ENCODE measurements around the gene IFNG.

Gene IFNG

GRCh38 chr12:68166317-68166831 lies 6.8 kb upstream of the IFNG start:
- no peak for DNase-seq

DNA sequence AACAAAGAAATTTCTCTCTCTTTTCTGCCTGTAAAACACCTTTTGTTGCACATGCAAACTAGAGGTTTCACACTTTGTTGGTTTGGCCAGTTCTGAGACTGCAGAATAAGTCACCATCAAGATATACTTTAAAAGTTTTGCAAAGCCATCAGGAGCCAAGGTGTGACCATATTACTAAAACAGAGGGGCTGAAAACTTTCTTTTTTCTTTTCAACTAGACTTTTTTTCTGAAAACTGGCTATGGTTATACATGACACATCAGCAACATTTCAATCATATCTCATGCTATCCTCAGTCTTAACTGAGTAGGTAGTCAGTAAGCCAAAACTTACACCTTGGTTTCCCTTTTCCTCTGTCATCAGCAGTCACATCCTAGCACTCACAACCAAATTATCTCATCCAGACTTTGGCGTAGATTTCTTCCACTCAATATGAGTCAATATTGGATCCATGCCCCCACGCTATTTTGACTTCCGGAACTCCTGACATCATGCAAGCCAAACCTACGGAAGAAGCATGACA lies 4.1 kb upstream of the IFNG start:
- no peak for DNase-seq

GRCh38 chr12:68162374-68162773 lies 2.8 kb upstream of the IFNG start:
- no peak for DNase-seq

DNA sequence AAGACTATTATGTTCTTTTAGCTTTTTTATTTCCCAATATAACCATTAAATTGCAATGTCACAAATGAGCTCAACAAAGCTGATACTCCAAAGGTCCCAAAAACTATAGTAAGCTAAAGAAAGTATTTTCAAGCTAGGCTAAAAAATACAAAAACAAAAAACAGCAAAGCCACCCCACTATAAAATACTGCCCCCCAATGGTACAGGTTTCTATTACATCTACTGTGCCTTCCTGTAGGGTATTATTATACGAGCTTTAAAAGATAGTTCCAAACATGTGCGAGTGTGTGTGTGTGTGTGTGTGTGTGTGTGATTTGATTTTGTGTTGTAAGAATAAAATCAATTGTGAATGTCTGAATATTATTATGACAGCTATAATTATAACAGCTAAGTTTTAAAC lies 1.1 kb downstream of the IFNG start:
- no peak for DNase-seq

DNA sequence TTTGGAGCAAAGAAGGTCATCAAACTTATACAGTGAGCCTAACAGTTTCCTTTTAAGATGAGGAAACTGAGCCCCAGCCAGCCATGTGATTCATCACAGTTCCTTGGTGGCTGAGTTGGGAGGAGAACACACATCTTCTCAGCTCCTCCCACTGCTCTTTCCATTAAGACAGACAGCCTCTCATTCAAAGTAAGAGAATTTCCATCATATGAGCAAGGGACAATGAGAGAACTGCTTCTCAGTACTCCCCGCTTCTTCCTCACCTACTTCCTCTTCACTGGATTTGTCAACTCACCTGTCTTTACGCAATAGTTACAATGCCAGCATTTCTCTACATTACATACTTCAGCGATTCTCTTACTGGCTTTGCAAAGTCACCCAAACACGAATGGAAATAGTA lies 2.2 kb downstream of the IFNG start:
- no peak for DNase-seq

DNA sequence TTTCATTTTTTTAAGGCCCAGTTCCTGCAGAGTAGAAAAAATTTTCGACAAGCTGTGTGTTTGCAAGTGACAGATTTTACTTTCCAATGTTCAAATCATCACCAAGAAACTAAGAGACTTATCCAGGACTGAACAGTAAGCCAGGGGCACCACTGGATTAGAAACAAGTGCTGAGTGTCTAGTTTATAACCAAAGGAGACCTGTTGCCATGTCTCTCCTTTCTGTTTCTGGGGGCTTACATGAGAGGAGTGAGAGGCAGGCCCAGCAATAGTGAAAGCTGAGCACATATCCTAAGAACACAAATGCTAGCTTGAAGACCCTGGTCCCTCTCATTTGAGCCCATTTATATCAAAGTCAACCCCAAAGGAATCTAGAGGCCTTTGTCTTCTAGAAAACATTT lies 2.9 kb downstream of the IFNG start:
- DNase-seq = no peak

DNA sequence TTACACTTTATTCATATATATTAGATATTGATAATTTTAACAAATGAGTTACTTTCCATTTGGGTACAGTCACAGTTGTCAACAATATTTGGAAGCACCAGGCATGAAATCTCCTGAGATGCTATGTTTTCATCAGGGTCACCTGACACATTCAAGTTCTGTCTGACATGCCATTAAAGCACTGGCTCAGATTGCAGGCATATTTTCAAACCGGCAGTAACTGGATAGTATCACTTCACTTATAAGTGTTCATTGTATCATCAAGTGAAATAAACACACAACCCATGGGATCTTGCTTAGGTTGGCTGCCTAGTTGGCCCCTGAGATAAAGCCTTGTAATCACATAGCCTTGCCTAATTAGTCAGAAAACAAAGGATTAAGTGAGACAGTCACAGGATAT lies 4.8 kb downstream of the IFNG start:
- no peak for DNase-seq

GRCh38 chr12:68148261-68148951 lies 11.1 kb downstream of the IFNG start:
- no peak for DNase-seq

DNA sequence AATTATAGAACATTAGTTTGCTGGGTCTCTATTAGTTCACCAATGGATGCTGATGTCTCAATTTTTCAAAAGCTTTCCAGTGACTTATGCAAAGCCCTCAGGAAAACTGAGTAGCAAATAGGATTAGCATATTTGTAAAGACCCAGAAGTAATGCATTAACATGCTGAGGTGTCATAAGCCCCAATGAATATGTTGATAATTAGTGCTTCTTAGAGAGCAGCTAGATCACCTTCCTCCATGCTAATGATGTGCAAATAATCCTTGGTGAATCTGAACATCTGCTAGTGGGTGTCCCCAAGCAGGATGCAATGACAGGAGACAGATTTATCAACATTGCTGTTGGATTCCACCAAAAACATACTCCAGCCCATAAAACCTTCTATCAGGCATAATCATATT lies 19.0 kb downstream of the IFNG start:
- no peak for DNase-seq

DNA sequence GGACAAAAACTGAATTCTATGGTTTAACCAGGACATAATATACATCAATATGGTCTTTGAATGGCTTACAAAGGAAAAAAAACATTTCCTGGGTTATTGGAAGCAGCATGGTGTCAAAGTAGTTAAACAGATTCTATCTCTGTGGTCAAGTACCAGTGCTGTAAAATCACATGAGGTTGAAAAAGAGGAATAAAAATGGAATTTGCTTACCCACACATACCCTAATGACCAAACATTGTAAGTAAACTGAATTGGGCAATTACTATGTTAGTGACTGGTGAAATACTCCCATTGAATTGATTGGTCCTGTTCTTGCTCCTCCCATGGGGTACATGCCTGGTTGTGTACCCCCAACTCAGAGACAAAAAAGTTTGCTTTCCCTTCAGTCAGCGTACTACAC lies 19.6 kb downstream of the IFNG start:
- no peak for DNase-seq

GRCh38 chr12:68139001-68139400 lies 20.5 kb downstream of the IFNG start:
- no peak for DNase-seq

- DNase-seq = no peak
These were observed 21.1 kb downstream of the IFNG start for GRCh38 chr12:68138480-68138879.

- no peak for DNase-seq
These were observed 22.2 kb downstream of the IFNG start for GRCh38 chr12:68137335-68137830.

GRCh38 chr12:68135520-68135919 lies 24.0 kb downstream of the IFNG start:
- DNase-seq = no peak

GRCh38 chr12:68131867-68132414 lies 27.6 kb downstream of the IFNG start:
- no peak for DNase-seq

- no peak for DNase-seq
These were observed 29.6 kb downstream of the IFNG start for GRCh38 chr12:68129979-68130378.

- no peak for DNase-seq
These were observed 37.2 kb downstream of the IFNG start for GRCh38 chr12:68122236-68122920.

DNA sequence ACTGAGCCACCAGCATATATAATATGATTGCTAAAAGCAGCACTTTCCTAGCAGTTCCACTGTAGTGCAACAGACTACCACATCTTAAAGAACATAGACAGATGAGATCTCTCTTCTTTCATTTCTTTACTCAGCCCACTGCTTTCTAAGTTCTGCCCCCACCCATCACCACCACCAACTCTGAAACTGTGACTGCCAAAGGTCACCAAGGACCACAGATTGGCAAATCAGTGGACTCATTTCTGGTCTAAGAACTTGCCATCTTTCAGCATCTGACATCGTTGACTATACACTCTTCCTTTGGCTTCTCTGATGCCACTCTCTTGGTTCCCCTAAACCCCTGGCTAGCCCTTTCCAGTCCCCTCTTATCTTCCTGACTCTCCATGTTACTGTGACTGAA lies 38.4 kb downstream of the IFNG start:
- no peak for DNase-seq

GRCh38 chr12:68119724-68120211 lies 39.8 kb downstream of the IFNG start:
- DNase-seq = no peak

DNA sequence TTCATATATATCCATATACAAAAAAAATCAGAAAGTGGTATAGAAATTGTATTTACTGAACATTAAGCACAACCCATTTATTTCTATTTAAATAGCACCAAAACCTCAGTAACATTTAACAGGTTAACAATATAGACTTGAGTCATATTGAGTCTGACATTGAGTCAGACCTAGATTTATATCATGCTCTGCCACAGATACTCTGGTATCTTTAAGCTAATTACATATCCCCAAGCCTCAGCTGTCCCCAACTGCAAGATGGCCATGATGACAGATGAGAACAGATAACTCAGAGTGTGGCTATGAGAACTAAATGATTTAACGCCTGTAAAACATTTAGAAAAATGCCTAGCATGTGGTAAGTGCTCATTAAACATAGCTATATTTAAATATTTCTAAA lies 40.3 kb downstream of the IFNG start:
- DNase-seq = no peak

GRCh38 chr12:68118096-68118755 lies 41.3 kb downstream of the IFNG start:
- DNase-seq = no peak

- no peak for DNase-seq
These were observed 41.9 kb downstream of the IFNG start for GRCh38 chr12:68117661-68118060.

GRCh38 chr12:68115281-68115680 lies 44.3 kb downstream of the IFNG start:
- no peak for DNase-seq

Measured in activated naive CD4-positive, alpha-beta T cell (primary cell).